Endothelial cell (in vitro differentiated cells): ENCODE measurements around the gene RNASE1. TPM values are rescaled to one million over a fixed set of nuclear protein-coding genes. Genes with fewer than 3 reads are reported as not detected.
"Not testable (repeated sequence)": the region's sequence is repeated elsewhere in the genome, so short reads cannot be mapped to it uniquely, and the experiment has no call there.

Experiments used
- DNase-seq: peaks from one replicate; pipeline ENCODE4 v3.0.0; 2021; ENCODE audit warnings: low spot score
- H3K27ac Mint-ChIP-seq: one replicate; pipeline ENCODE4 v1.8.0; 2021; ENCODE audit warnings: mixed read lengths, inconsistent platforms; ENCODE audit not compliant: unreplicated experiment
- H3K27me3 Mint-ChIP-seq: one replicate; pipeline ENCODE4 v1.8.0; 2021; ENCODE audit warnings: mild to moderate bottlenecking, moderate library complexity, mixed read lengths, inconsistent platforms; ENCODE audit not compliant: unreplicated experiment
- H3K36me3 Mint-ChIP-seq: one replicate; pipeline ENCODE4 v1.8.0; 2021; ENCODE audit warnings: mild to moderate bottlenecking, low read depth, mixed read lengths, inconsistent platforms; ENCODE audit not compliant: unreplicated experiment
- H3K4me1 Mint-ChIP-seq: one replicate; pipeline ENCODE4 v1.8.0; 2021; ENCODE audit warnings: mild to moderate bottlenecking, mixed read lengths, inconsistent platforms; ENCODE audit not compliant: unreplicated experiment
- H3K4me3 Mint-ChIP-seq: one replicate; pipeline ENCODE4 v1.8.0; 2021; ENCODE audit warnings: mild to moderate bottlenecking, mixed read lengths, inconsistent platforms; ENCODE audit not compliant: unreplicated experiment
- H3K9me3 Mint-ChIP-seq: one replicate; pipeline ENCODE4 v1.8.0; 2021; ENCODE audit warnings: mixed read lengths, inconsistent platforms; ENCODE audit not compliant: unreplicated experiment
- total RNA-seq: library from RNA; stranded (reverse); fragmentation: NEBNext Ultra II Directional; extraction: Animal tissue kit (Norgen Biotek cat#: 25700); gene quantifications from one replicate; pipeline ENCODE4 v1.2.1, GENCODE V29; 2021; ENCODE audit not compliant: unreplicated experiment
- TF ChIP-seq, protein P1 (sequence below): fragments of 200-600 bp; sonication (generic); IDR thresholded peaks from one replicate; pipeline ENCODE4 v1.5.0; 2021; ENCODE audit warnings: antibody characterized with exemption; ENCODE audit not compliant: unreplicated experiment

Gene RNASE1
- total RNA-seq, 1 donor from 2014 or later = 31.6 TPM

DNA sequence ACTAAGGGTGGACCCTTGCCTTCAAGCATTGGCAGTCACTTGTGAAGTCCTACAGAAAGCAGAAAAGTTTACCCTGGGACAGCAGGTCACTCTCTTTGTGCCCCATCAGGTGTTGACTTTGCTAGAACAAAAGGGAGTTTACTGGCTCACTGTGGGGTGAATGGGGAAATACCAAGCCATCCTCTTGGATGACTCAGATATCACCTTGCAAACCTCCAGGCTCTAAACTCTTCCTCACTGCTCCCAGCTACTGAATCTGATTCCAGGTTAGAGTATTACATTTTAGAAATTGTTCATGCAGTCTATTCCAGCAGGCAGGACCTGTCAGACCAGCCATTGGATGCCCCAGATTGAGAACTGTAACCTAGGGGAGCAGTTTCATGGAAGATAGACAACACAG is 41.7 kb downstream of the RNASE1 start:
- Mint-ChIP-seq H3K27me3 (peaks cover 4% of the 10 kb centered on the region), H3K36me3 (no peaks in the 10 kb centered on the region), H3K4me3 (no peak overlapping the region), H3K4me1 (peaks cover 18% of the 10 kb centered on the region), H3K9me3 (no peaks in the 10 kb centered on the region), H3K27ac (no peak overlapping the region)
- no peak for DNase-seq
- TF ChIP-seq, protein P1, sequence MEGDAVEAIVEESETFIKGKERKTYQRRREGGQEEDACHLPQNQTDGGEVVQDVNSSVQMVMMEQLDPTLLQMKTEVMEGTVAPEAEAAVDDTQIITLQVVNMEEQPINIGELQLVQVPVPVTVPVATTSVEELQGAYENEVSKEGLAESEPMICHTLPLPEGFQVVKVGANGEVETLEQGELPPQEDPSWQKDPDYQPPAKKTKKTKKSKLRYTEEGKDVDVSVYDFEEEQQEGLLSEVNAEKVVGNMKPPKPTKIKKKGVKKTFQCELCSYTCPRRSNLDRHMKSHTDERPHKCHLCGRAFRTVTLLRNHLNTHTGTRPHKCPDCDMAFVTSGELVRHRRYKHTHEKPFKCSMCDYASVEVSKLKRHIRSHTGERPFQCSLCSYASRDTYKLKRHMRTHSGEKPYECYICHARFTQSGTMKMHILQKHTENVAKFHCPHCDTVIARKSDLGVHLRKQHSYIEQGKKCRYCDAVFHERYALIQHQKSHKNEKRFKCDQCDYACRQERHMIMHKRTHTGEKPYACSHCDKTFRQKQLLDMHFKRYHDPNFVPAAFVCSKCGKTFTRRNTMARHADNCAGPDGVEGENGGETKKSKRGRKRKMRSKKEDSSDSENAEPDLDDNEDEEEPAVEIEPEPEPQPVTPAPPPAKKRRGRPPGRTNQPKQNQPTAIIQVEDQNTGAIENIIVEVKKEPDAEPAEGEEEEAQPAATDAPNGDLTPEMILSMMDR = no peak

DNA sequence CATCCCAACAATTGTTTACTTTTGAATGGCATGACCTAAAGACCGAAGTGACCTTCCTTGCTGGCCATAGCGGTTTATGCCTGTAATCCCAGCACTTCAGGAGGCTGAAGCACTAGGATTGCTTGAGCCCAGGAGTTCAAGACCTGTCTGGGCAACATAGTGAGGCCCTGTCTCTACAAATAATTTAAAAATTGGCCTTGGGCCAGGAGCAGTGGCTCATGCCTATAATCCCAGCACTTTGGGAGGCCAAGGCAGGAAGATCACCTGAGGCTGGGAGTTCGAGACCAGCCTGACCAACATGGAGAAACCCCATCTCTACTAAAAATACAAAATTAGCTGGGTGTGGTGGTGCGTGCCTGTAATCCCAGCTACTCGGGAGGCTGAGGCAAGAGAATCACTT is 43.2 kb downstream of the RNASE1 start:
- H3K27ac Mint-ChIP-seq, H3K36me3 Mint-ChIP-seq, DNase-seq, H3K27me3 Mint-ChIP-seq, H3K9me3 Mint-ChIP-seq, H3K4me3 Mint-ChIP-seq: not testable (repeated sequence)
- H3K4me1 Mint-ChIP-seq = peaks cover 10% of the 10 kb centered on the region

DNA sequence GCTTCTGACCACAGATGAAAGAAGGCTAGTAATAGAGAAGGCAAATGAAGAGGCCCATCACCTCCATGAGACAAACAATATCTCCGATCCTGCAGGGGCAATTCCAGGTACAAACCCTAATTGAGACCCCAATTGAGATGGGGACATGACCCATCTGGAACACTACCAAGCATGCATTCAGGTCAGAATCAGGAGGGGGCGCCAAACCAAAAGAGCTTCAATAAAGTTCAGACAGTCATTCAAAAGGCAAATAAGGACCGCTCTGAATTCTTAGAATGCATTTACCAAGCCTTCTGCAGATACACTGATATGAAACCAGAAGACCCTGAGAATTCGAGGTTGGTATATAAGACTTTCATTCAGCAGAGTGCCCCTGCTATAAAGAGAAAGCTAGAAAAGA is 44.7 kb downstream of the RNASE1 start:
- Mint-ChIP-seq H3K27me3 (peaks cover 4% of the 10 kb centered on the region), H3K9me3 (no peaks in the 10 kb centered on the region), H3K27ac (no peak overlapping the region), H3K4me1 (peaks cover 10% of the 10 kb centered on the region), H3K36me3 (peaks cover 3% of the 10 kb centered on the region), H3K4me3 (no peak overlapping the region)
- DNase-seq = peak; percentile 47
- TF ChIP-seq, protein P1 = peak; percentile 33

DNA sequence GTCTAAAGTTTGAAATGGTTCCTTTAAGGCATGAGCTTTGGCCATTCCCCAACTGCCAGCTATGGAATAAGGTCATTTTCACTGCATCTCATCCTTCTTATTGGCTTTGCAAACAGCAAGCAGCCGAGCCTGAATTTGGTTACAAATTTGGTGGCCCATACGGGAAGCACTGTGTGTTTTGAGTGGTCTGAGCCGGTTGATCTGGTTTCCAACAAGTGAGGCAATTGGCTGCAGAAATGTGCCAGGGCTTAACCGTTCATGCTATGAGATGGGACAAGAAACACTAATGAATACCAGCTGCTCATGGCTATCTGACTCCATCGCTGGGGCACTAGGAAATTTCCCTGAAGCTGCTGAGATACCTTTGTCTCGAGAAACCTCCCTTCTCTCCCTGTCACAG is 47.6 kb downstream of the RNASE1 start:
- peaks cover 4% of the 10 kb centered on the region for H3K9me3 Mint-ChIP-seq
- TF ChIP-seq, protein P1 = no peak
- no peak for DNase-seq
- no peak overlapping the region for H3K4me3 Mint-ChIP-seq
- peaks cover 4% of the 10 kb centered on the region for H3K27me3 Mint-ChIP-seq
- no peak overlapping the region for H3K27ac Mint-ChIP-seq
- peaks cover 10% of the 10 kb centered on the region for H3K4me1 Mint-ChIP-seq
- peaks cover 15% of the 10 kb centered on the region for H3K36me3 Mint-ChIP-seq

DNA sequence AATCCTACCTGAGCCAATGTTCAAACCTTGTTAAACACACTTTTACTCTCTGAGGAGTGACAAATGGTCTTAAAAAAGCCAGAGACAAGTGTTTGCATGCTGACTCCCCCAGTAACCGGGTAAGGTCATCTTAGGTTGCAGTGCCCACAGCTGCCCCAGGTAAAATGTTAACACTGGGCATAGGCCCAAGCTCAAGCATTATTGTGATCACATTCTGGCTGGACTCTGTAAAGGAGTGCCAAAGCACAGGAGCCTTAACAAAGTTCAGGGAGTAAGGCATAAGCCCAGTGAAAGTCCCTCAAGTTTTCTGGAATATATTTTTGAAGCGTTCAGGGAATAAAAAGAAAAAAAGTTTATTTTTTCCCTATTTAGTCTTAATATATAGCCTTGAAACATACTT is 48.3 kb downstream of the RNASE1 start:
- Mint-ChIP-seq H3K27ac (no peak overlapping the region), H3K9me3 (peaks cover 4% of the 10 kb centered on the region), H3K27me3 (peaks cover 4% of the 10 kb centered on the region), H3K36me3 (peaks cover 15% of the 10 kb centered on the region), H3K4me1 (peaks cover 10% of the 10 kb centered on the region), H3K4me3 (no peak overlapping the region)
- DNase-seq = no peak
- TF ChIP-seq, protein P1 = no peak
